IPS-15b (cell line): ENCODE measurements around the gene PFKFB2.

Experiments
- H3K27me3 ChIP-seq: one replicate; pipeline ENCODE4 v1.6.1; 2013; ENCODE audit warnings: low read length; ENCODE audit not compliant: control insufficient read depth, insufficient read depth
- H3K36me3 ChIP-seq: one replicate; pipeline ENCODE4 v1.6.1; 2013; ENCODE audit warnings: low read length; ENCODE audit not compliant: control insufficient read depth, insufficient read depth
- H3K4me1 ChIP-seq: one replicate; pipeline ENCODE4 v1.6.1; 2013; ENCODE audit warnings: mild to moderate bottlenecking, low read length; ENCODE audit not compliant: control insufficient read depth, insufficient read depth
- H3K4me3 ChIP-seq: one replicate; pipeline ENCODE4 v1.5.1; 2013; ENCODE audit warnings: low read depth, low read length
- H3K9ac ChIP-seq: one replicate; pipeline ENCODE4 v1.6.1; 2013; ENCODE audit warnings: low read depth, mild to moderate bottlenecking, low read length
- H3K9me3 ChIP-seq: one replicate; pipeline ENCODE4 v1.6.1; 2013; ENCODE audit warnings: mild to moderate bottlenecking, low read length; ENCODE audit not compliant: control insufficient read depth, insufficient read depth

Gene PFKFB2

DNA sequence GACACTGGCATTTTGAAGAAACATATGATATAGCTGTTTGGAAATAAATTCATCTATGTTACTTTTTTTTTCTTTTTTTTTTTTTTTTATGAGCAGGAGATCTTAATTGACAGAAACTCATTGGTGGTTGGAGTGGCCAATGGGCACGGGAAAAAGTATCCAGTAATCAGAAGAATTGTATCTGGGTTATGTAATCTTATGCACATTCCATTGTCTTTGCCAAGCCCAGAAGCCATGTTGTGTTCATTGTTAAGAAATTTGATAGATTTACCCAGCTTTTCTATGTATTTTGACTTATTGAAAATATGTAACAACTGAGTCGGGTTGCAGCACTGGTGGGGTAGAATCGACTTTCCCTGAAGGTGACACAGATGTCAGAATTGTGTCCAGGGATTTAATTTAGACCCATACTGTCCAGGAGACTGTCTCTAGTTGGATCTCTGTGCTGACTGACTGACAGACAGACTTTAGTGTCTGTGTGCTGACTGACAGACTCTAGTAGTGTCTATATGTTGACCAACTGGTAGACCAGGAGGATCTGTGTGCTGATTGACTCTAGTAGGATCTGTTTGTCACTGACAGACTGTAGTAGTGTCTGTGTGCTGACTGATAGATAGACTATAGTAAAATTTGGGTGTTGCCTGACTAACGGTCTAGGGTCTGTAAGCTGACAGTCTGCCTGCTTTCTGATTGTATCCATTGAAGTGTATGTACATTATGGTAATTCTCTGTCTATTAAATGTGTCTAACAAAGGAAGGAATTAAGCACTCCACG, 23.3 kb downstream of the PFKFB2 start:
- no peaks in the 10 kb centered on the region for H3K9me3 ChIP-seq
- H3K36me3 ChIP-seq: peaks cover 5% of the 10 kb centered on the region
- H3K4me3 ChIP-seq: no peak overlapping the region
- no peak overlapping the region for H3K9ac ChIP-seq
- no peaks in the 10 kb centered on the region for H3K4me1 ChIP-seq
- no peaks in the 10 kb centered on the region for H3K27me3 ChIP-seq

DNA sequence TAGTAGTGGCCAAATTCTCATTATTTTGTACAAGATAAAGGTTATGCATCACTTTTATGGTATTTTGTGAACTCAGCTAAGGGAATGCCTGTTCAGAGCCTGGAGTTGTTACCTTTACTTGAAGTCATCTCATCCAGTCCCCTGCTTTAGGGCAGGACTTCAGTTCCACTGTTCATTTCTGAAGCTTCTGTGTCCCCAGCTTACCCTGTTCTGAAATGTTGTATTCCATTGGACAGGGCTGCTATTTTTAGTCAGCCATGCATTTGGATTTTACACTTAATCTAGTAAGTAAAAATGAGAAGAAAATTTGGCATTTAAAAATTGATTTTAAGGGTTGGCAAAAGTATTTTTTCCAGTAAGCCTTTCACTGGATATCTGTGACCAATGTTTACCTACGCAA, 23.9 kb downstream of the PFKFB2 start:
- Histone ChIP-seq H3K9me3 (no peaks in the 10 kb centered on the region), H3K4me1 (no peaks in the 10 kb centered on the region), H3K9ac (no peak overlapping the region), H3K27me3 (no peaks in the 10 kb centered on the region), H3K36me3 (peaks cover 5% of the 10 kb centered on the region), H3K4me3 (no peak overlapping the region)

DNA sequence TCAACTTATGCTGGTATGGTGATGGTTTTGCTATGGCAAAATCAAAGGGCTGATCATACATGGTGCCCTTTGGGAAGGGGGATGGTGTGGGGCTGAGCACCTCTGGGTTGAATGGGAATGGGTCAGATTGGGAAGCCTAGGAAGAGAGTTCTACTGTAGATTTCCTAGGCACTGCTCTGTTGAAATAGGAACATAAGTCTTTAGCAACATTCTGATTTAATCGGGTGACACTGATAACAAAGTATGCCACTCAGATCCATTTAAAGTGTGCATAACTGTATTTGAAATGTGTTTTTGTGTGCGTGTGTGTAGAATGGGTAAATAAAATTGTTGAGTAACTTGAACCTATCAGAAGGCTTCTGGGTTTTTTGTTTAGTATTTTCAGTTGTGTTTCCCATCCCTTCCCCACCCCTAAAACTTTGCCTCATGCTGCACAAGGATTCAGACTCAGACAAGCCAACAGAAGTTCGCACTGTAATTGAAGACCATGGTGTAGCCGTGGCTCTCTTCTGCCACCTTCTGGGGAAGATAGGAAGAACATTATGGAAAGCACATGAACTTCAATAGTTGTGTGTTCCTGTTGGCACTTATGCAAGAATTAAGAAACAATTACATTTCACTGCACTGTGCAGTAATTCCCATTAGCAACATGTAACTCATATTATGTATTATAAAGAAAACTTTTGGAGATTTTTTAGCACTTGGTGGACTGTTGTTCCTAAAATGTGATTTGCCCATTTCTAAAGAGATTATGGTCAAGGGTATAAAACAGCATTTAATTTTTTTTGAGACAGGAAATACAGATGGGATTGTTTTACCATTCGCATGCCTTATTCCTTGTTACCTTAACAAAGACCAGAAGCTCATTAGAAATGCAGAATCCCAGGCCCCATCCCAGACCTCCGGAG, 24.6 kb downstream of the PFKFB2 start:
- no peak overlapping the region for H3K4me3 ChIP-seq
- no peaks in the 10 kb centered on the region for H3K9me3 ChIP-seq
- H3K4me1 ChIP-seq: no peaks in the 10 kb centered on the region
- no peaks in the 10 kb centered on the region for H3K27me3 ChIP-seq
- H3K9ac ChIP-seq: no peak overlapping the region
- H3K36me3 ChIP-seq: no peaks in the 10 kb centered on the region

DNA sequence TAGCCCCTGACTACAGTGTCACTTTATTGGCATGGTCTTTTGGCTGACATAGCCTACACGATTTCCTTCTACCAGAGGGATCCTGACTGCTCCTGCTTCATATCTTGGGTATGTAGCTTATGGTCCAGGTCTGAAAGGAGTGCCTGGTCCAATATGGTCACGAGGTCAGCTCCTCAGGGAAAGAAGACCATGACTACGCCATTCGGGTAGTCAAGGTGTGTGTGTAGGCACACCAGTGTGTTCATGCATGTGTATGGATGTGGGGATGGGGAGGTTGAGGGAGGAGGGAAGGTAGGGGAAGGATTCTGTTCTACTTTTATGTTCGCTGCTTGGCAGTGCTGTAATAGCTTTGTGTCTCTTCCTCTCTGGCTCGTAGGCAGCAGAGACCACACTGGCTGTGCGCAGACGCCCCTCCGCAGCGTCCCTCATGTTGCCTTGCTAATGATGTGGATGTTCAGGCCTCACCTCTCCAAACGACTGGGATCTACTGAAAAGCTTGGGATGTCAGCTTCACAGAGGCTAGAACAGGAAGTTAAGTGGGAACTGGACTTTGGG, 25.6 kb downstream of the PFKFB2 start:
- Histone ChIP-seq H3K4me3 (no peak overlapping the region), H3K9me3 (no peaks in the 10 kb centered on the region), H3K27me3 (no peaks in the 10 kb centered on the region), H3K36me3 (no peaks in the 10 kb centered on the region), H3K4me1 (no peaks in the 10 kb centered on the region), H3K9ac (no peak overlapping the region)

DNA sequence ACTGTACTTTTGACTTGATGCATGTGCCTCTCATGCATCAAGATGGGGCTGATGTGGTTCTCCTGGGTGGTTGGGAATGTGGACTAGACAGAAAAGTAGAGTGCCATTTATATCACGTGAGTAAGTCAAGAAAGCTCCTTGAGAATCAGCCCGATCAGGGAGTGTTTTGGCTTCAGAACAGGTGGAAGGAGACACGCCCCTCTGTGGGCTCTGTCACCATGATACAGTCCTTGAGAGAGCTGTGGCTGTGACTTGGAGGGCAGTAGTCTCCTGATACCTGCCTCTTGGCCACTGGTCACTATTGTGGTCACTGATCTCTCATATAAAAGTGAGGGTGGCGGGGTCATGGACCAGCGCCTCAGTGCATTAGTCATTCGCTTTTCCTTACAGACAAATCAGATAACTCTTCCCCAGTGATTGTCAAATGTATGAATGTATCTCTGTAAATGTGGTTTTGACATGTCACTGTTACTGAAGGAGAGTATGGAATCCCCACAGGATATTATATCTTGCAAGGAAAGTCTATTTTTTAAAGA, 26.7 kb downstream of the PFKFB2 start:
- no peak overlapping the region for H3K4me3 ChIP-seq
- H3K4me1 ChIP-seq: no peaks in the 10 kb centered on the region
- no peaks in the 10 kb centered on the region for H3K9me3 ChIP-seq
- H3K27me3 ChIP-seq: no peaks in the 10 kb centered on the region
- H3K36me3 ChIP-seq: no peaks in the 10 kb centered on the region
- H3K9ac ChIP-seq: no peak overlapping the region

DNA sequence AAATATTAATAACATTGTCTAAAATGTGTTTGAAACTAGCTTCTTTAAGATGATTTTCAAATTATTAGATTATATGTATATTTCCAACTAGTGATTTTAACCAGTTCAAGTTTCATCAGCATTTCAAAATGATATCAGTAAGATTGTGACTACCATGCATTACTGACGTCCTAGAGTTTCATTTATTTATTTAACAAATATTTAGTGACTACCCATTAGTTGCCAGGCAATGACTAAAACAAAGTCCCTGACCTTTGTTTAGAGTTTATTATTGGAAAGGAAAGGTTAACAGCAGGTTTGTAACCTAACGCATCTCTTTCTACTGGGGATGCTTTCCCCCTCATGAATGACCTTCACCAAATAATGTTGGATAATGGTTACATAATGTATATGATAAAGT, 28.0 kb downstream of the PFKFB2 start:
- Histone ChIP-seq H3K36me3 (no peaks in the 10 kb centered on the region), H3K9ac (no peak overlapping the region), H3K9me3 (no peaks in the 10 kb centered on the region), H3K27me3 (no peaks in the 10 kb centered on the region), H3K4me3 (no peak overlapping the region), H3K4me1 (no peaks in the 10 kb centered on the region)

DNA sequence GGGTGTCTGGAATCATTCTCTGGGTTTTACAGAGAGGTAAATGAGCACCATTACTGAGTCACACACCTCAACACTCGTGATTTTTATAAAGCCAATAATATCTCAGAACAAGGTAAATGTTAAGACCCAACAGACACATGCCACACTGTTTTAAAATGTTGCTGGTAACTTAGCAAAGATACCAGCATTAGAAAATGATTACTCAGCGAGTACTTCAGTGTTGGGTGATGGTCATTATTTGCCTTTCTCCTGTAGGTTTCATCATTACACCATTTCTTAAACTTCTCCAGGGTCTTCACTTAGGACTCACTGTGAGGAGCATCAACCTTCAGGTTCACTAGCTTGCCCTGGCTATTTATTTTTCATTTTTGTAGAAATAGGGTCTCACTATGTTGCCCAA, 28.7 kb downstream of the PFKFB2 start:
- Histone ChIP-seq H3K9me3 (no peaks in the 10 kb centered on the region), H3K4me3 (no peak overlapping the region), H3K36me3 (no peaks in the 10 kb centered on the region), H3K27me3 (no peaks in the 10 kb centered on the region), H3K9ac (no peak overlapping the region), H3K4me1 (no peaks in the 10 kb centered on the region)

DNA sequence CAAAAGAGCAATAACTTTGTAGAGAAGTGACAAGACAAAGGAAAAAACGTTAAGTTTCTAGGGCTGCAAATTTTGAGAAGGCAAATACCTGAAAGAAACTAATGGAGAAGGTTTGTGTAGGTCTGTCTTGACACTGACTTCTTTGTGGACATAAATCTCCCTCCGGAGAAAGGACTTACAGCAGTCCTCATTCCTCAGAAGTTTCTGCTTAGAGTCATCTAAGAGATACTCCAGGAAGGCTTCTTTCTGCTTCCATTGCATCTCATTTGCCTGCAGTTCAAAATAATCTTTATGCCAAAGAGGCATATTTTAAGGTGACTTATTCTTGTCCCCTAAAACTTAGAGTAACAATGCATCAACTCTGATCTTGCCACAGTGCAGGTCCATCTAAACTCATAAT, 31.2 kb downstream of the PFKFB2 start:
- H3K4me3 ChIP-seq: no peak overlapping the region

DNA sequence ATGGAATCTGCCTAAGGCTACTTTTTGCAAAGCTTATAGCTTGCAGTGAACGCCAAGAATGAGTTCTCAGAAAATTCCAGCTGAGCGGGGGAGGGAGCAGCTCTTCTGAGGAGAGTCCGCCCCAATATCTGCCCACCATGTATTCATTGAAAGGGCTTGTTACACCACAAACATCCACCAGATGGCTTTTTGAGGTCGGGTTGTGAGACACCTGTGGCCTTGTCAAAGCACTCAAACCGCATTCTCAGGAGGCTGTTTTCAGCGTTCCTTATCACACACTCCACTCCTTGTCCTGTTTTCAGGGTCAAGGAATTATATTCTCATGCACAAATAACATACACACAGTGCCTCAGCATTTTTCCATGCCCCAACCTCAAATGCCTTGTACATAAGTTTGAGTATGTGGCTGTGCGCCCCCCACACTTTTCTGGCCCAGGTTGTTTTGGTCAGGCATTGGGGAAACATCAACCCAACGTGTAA, 31.7 kb downstream of the PFKFB2 start:
- Histone ChIP-seq H3K4me1 (no peaks in the 10 kb centered on the region), H3K9ac (no peak overlapping the region), H3K9me3 (no peaks in the 10 kb centered on the region), H3K4me3 (no peak overlapping the region), H3K27me3 (no peaks in the 10 kb centered on the region), H3K36me3 (no peaks in the 10 kb centered on the region)

More for the DNA sequence above, 31.2 kb downstream of the PFKFB2 start:
- H3K9ac ChIP-seq: no peak overlapping the region
- no peaks in the 10 kb centered on the region for H3K27me3 ChIP-seq
- H3K36me3 ChIP-seq: no peaks in the 10 kb centered on the region
- H3K9me3 ChIP-seq: no peaks in the 10 kb centered on the region
- H3K4me1 ChIP-seq: no peaks in the 10 kb centered on the region

DNA sequence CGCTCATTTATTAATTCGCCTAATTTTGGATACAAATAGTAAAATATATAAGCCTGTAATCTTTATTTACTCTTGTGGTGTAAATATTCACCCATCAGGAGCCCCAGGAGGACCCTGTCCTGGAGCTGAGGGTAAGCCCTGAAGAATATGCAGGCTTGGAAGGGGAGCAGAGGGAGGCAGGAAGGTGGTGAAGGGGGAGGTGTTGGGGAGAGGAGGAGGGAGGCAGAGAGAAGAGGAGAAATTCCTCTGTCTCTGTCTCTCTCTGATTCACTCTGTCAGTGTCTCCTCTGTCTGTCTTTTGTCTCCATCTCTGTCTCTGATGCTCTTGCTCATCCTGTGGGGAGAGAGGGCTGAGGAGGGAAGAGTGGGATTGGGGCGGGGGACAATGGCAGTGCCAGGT, 32.8 kb downstream of the PFKFB2 start:
- H3K4me1 ChIP-seq: no peaks in the 10 kb centered on the region
- H3K4me3 ChIP-seq: no peak overlapping the region
- H3K27me3 ChIP-seq: no peaks in the 10 kb centered on the region

DNA sequence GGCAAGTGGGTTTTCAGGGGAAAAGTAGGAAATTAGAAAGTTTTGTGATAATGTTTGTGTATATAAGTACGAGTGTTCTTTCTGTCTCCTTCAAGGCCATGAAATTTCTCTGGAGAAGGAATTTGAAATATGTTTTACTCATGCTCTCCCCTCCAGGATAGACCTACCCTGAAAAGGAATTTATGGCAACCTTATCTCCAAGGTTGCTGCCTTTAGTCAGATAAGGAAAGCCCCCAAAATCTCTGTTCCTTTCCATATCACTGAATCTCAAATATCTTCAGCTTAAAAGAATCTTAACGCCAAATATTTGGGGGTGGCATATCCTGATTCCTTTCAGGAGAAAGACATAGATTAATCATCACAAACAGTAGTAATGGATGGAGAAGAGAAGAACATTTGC, 35.1 kb downstream of the PFKFB2 start:
- Histone ChIP-seq H3K36me3 (no peaks in the 10 kb centered on the region), H3K4me3 (no peak overlapping the region), H3K9ac (no peak overlapping the region), H3K27me3 (no peaks in the 10 kb centered on the region), H3K9me3 (no peaks in the 10 kb centered on the region), H3K4me1 (no peaks in the 10 kb centered on the region)

More for the DNA sequence above, 32.8 kb downstream of the PFKFB2 start:
- H3K36me3 ChIP-seq: no peaks in the 10 kb centered on the region
- H3K9ac ChIP-seq: no peak overlapping the region
- H3K9me3 ChIP-seq: no peaks in the 10 kb centered on the region
